GM23338 (cell line): ENCODE data around the gene FOXJ3. TPM values are rescaled to one million over a fixed set of nuclear protein-coding genes. Genes with fewer than 3 reads are reported as not detected.

ENCODE experiments used
- ATAC-seq: fragments of 200-7000 bp; cut with Tn5 transposase; 3 replicates; pipeline ENCODE4 v1.9.1; 2020
- DNase-seq: peaks from one replicate; pipeline ENCODE4 v3.0.0-alpha.2; 2015; ENCODE audit warnings: low spot score
- H2AFZ ChIP-seq: fragments of 200-600 bp; sonication (generic); 2 replicates; pipeline ENCODE4 v1.8.0; 2016; ENCODE audit warnings: antibody characterized with exemption, mild to moderate bottlenecking, moderate library complexity
- H3F3A ChIP-seq: fragments of 200-600 bp; sonication (generic); replicated peaks from 2 replicates; pipeline ENCODE4 v1.8.0; 2017; ENCODE audit warnings: antibody characterized with exemption, mixed run types, low read depth
- H3K27ac ChIP-seq: fragments of 200-600 bp; sonication (generic); 2 replicates; pipeline ENCODE4 v1.6.1; 2016; ENCODE audit warnings: low read depth
- H3K27me3 ChIP-seq: fragments of 200-600 bp; sonication (generic); 2 replicates; pipeline ENCODE4 v1.8.0; 2016; ENCODE audit warnings: mild to moderate bottlenecking, mixed run types, moderate library complexity; ENCODE audit not compliant: insufficient read depth
- H3K36me3 ChIP-seq: fragments of 200-600 bp; sonication (generic); 2 replicates; pipeline ENCODE4 v1.8.0; 2016; ENCODE audit warnings: mild to moderate bottlenecking; ENCODE audit not compliant: insufficient read depth
- H3K4me1 ChIP-seq: fragments of 200-600 bp; sonication (generic); 2 replicates; pipeline ENCODE4 v1.8.0; 2016; ENCODE audit warnings: mild to moderate bottlenecking, moderate library complexity; ENCODE audit not compliant: insufficient read depth
- H3K4me2 ChIP-seq: fragments of 200-600 bp; sonication (generic); 2 replicates; pipeline ENCODE4 v1.7.1; 2017; ENCODE audit warnings: mixed run types
- H3K4me3 ChIP-seq: fragments of 200-600 bp; sonication (generic); 2 replicates; pipeline ENCODE4 v1.6.1; 2016; ENCODE audit warnings: mixed run types
- H3K79me2 ChIP-seq: fragments of 200-600 bp; sonication (generic); replicated peaks from 2 replicates; pipeline ENCODE4 v1.8.0; 2017; ENCODE audit warnings: mild to moderate bottlenecking; ENCODE audit not compliant: insufficient read depth
- H3K9me2 ChIP-seq: fragments of 200-600 bp; sonication (generic); 2 replicates; pipeline ENCODE4 v1.8.0; 2017; ENCODE audit not compliant: insufficient read depth
- H4K20me1 ChIP-seq: fragments of 200-600 bp; sonication (generic); replicated peaks from 2 replicates; pipeline ENCODE4 v1.8.0; 2017; ENCODE audit warnings: mild to moderate bottlenecking; ENCODE audit not compliant: insufficient read depth
- H3K27ac Mint-ChIP-seq: 2 replicates; pipeline ENCODE4 v1.8.0; 2020; ENCODE audit warnings: inconsistent platforms, mild to moderate bottlenecking, moderate library complexity, mixed read lengths
- H3K27me3 Mint-ChIP-seq: 3 replicates; pipeline ENCODE4 v1.8.0; 2022; ENCODE audit warnings: low read depth, mild to moderate bottlenecking, moderate library complexity, mixed read lengths, inconsistent platforms; ENCODE audit not compliant: insufficient read depth, poor library complexity
- H3K36me3 Mint-ChIP-seq: 3 replicates; pipeline ENCODE4 v1.8.0; 2021; ENCODE audit warnings: low read depth, mild to moderate bottlenecking, inconsistent platforms, moderate library complexity, mixed read lengths
- H3K4me1 Mint-ChIP-seq: 3 replicates; pipeline ENCODE4 v1.8.0; 2020; ENCODE audit warnings: mild to moderate bottlenecking, inconsistent platforms, mixed read lengths
- H3K4me3 Mint-ChIP-seq: 3 replicates; pipeline ENCODE4 v1.8.0; 2021; ENCODE audit warnings: moderate library complexity, mild to moderate bottlenecking, inconsistent platforms, mixed read lengths
- H3K9me3 Mint-ChIP-seq: 3 replicates; pipeline ENCODE4 v1.8.0; 2020; ENCODE audit warnings: moderate library complexity, mild to moderate bottlenecking, inconsistent platforms, mixed read lengths
- CREB1 ChIP-seq: fragments of 250-450 bp; sonication (Bioruptor Pico); IDR thresholded peaks from 2 replicates; pipeline ENCODE4 v1.5.0; 2020; ENCODE audit warnings: low read depth, mild to moderate bottlenecking, moderate library complexity
- EZH2 ChIP-seq: fragments of 200-600 bp; sonication (generic); IDR thresholded peaks from one replicate; pipeline ENCODE4 v1.8.0; 2017; ENCODE audit warnings: antibody characterized with exemption, mild to moderate bottlenecking, low read depth; ENCODE audit not compliant: unreplicated experiment
- EZH2phosphoT487 ChIP-seq: fragments of 200-600 bp; sonication (generic); IDR thresholded peaks from one replicate; pipeline ENCODE4 v1.8.1; 2018; ENCODE audit warnings: antibody characterized with exemption; ENCODE audit not compliant: unreplicated experiment
- NANOG ChIP-seq: IDR thresholded peaks from 2 replicates; pipeline ENCODE4 v1.6.1; 2016; ENCODE audit warnings: antibody characterized with exemption, borderline replicate concordance
- POLR2AphosphoS5 ChIP-seq: IDR thresholded peaks from 2 replicates; pipeline ENCODE4 v1.6.1; 2016; ENCODE audit warnings: antibody characterized with exemption, low read depth
- REST ChIP-seq: IDR thresholded peaks from one replicate; pipeline ENCODE4 v1.6.1; 2018; ENCODE audit warnings: antibody characterized with exemption; ENCODE audit not compliant: unreplicated experiment
- polyA plus RNA-seq: library from polyadenylated mRNA; unstranded; fragments of >200 nt; fragmentation: Nextera tagmentation; extraction: Ambion mirVana; gene quantifications from 2 replicates; pipeline ENCODE4 v1.2.1, GENCODE V29; 2016
- total RNA-seq: library from RNA; depleted of rRNA; stranded (reverse); fragments of >200 nt; shearing (Covaris generic); gene quantifications from 2 replicates; pipeline ENCODE4 v1.2.3, GENCODE V29; 2014
- TF ChIP-seq, protein P1 (sequence below), 2 experiments: fragments of 200-600 bp in 1 of 2; sonication (generic) in 1 of 2; conservative IDR thresholded peaks; 2 replicates each; pipeline versions ENCODE4 v1.5.1 to v1.6.1; 2016 to 2017; ENCODE audit warnings: antibody characterized with exemption in 2 of 2, low read depth in 2 of 2, mild to moderate bottlenecking in 2 of 2, moderate library complexity in 1 of 2

Gene FOXJ3
- total and polyA plus RNA-seq, 2 experiments from 2014 or later = 36.6 to 53.3 TPM

GRCh38 chr1:42359466-42359865, 24.4 kb upstream of the FOXJ3 start:
- H3K9me2 ChIP-seq = peaks cover 3% of the 10 kb centered on the region; the same call in 1 of the 2 replicates
- H4K20me1 ChIP-seq = no peaks in the 10 kb centered on the region
- H3K36me3 Mint-ChIP-seq = no peaks in the 10 kb centered on the region
- H2AFZ ChIP-seq = no peak overlapping the region
- no peaks in the 10 kb centered on the region for H3K27me3 ChIP-seq
- no peaks in the 10 kb centered on the region for H3K79me2 ChIP-seq
- no peak overlapping the region for H3K4me3 ChIP-seq
- H3K4me1 ChIP-seq = no peaks in the 10 kb centered on the region
- H3K27ac ChIP-seq = no peak overlapping the region
- H3K4me3 Mint-ChIP-seq = no peak overlapping the region
- no peaks in the 10 kb centered on the region for H3K36me3 ChIP-seq
- no peak overlapping the region for H3K27ac Mint-ChIP-seq
- DNase-seq = no peak
- no peak for ATAC-seq
- H3K4me1 Mint-ChIP-seq = no peaks in the 10 kb centered on the region
- H3K27me3 Mint-ChIP-seq = peaks cover 6% of the 10 kb centered on the region
- no peak overlapping the region for H3K4me2 ChIP-seq
- TF ChIP-seq EZH2 = no peak
- TF ChIP-seq NANOG = no peak
- no peak for TF ChIP-seq CREB1
- TF ChIP-seq, protein P1, sequence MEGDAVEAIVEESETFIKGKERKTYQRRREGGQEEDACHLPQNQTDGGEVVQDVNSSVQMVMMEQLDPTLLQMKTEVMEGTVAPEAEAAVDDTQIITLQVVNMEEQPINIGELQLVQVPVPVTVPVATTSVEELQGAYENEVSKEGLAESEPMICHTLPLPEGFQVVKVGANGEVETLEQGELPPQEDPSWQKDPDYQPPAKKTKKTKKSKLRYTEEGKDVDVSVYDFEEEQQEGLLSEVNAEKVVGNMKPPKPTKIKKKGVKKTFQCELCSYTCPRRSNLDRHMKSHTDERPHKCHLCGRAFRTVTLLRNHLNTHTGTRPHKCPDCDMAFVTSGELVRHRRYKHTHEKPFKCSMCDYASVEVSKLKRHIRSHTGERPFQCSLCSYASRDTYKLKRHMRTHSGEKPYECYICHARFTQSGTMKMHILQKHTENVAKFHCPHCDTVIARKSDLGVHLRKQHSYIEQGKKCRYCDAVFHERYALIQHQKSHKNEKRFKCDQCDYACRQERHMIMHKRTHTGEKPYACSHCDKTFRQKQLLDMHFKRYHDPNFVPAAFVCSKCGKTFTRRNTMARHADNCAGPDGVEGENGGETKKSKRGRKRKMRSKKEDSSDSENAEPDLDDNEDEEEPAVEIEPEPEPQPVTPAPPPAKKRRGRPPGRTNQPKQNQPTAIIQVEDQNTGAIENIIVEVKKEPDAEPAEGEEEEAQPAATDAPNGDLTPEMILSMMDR (conservative IDR thresholded peaks at IDR 0.05; ENCODE audit: low read depth in 2 of 2) = no peak
- TF ChIP-seq REST = no peak
- no peaks in the 10 kb centered on the region for H3K9me3 Mint-ChIP-seq
- no peaks in the 10 kb centered on the region for H3F3A ChIP-seq

DNA sequence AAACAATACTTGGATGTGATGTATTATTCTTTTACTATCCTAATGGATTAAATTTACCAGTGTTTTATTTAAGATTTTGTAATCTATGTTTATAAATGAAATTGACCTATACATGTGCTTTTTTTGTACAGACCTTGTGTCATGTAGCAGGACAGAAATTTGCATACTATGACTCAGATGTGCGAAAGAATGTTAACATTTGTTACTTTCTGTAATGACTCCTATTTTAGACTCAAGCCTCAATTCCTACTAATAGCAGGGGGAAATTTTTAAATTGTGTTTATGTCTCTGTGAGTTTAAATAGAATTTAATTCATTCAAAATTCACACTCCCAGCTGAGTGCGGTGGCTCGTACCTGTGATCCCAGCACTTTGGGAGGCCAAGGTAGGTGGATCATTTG, 23.8 kb upstream of the FOXJ3 start:
- no peak overlapping the region for H3K27ac Mint-ChIP-seq
- H3K4me3 Mint-ChIP-seq = no peak overlapping the region
- peaks cover 6% of the 10 kb centered on the region for H3K27me3 Mint-ChIP-seq
- Histone ChIP-seq H3K27ac (no peak overlapping the region), H3K4me1 (no peaks in the 10 kb centered on the region), H3K36me3 (no peaks in the 10 kb centered on the region), H3K27me3 (no peaks in the 10 kb centered on the region), H3K4me2 (no peak overlapping the region), H4K20me1 (no peaks in the 10 kb centered on the region), H3F3A (no peaks in the 10 kb centered on the region), H3K4me3 (no peak overlapping the region), H3K79me2 (no peaks in the 10 kb centered on the region), H3K9me2 (peaks cover 3% of the 10 kb centered on the region; the same call in 1 of the 2 replicates), H2AFZ (no peak overlapping the region)
- H3K36me3 Mint-ChIP-seq = no peaks in the 10 kb centered on the region
- DNase-seq (no peak), ATAC-seq (no peak)
- H3K9me3 Mint-ChIP-seq = no peaks in the 10 kb centered on the region
- TF ChIP-seq EZH2phosphoT487 (no peak), REST (no peak), POLR2AphosphoS5 (no peak), CREB1 (no peak)
- TF ChIP-seq, protein P1 (conservative IDR thresholded peaks at IDR 0.05; ENCODE audit: low read depth in 2 of 2) = no peak
- no peaks in the 10 kb centered on the region for H3K4me1 Mint-ChIP-seq
